ENCODE measurements around the gene RNFT2.

Gene RNFT2

GRCh38 chr12:116835484-116835883 lies 97.4 kb downstream of the RNFT2 start:
- no peak overlapping the region for H3K4me3 ChIP-seq (ENCODE audit: low read length)
- TF ChIP-seq ZNF274 (IDR thresholded peaks at IDR 0.05; ENCODE audit: low read depth, low read length) = no peak

GRCh38 chr12:116837097-116837496 lies 99.0 kb downstream of the RNFT2 start:
- TF ChIP-seq ZNF274 (IDR thresholded peaks at IDR 0.05; ENCODE audit: low read depth, low read length) = no peak

GRCh38 chr12:116838365-116838764 lies 100.2 kb downstream of the RNFT2 start:
- no peak overlapping the region for H3K4me3 ChIP-seq (ENCODE audit: low read length)
- no peak for TF ChIP-seq ZNF274 (IDR thresholded peaks at IDR 0.05; ENCODE audit: low read depth, low read length)

More at GRCh38 chr12:116837097-116837496, 99.0 kb downstream of the RNFT2 start:
- no peak overlapping the region for H3K4me3 ChIP-seq (ENCODE audit: low read length)

GRCh38 chr12:116839287-116839830 lies 101.2 kb downstream of the RNFT2 start:
- no peak for TF ChIP-seq ZNF274 (IDR thresholded peaks at IDR 0.05; ENCODE audit: low read depth, low read length)
- no peak overlapping the region for H3K4me3 ChIP-seq (ENCODE audit: low read length)

DNA sequence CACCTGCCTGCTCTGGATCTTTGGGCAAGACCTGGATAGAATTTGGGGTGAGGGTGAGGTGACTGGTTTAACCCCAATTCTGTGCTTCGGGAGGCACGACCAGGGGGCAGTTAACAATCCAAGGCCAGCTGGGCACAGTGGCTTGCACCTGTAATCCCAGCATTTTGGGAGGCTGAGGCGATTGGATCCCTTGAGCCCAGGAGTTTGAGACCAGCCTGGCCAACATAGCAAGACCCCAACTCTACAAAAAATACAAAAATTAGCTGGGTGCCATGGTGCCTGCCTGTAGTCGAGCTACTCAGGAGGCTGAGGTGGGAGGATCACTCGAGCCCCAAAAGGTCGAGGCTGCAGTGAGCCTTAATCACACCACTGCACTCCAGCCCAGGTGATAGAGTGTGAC lies 105.0 kb downstream of the RNFT2 start:
- H3K4me3 ChIP-seq (ENCODE audit: low read length) = no peak overlapping the region

GRCh38 chr12:116849216-116849615 lies 111.1 kb downstream of the RNFT2 start:
- TF ChIP-seq ZNF274 (IDR thresholded peaks at IDR 0.05; ENCODE audit: low read depth, low read length) = no peak
- H3K4me3 ChIP-seq (ENCODE audit: low read length) = no peak overlapping the region

More for the DNA sequence above, 105.0 kb downstream of the RNFT2 start:
- no peak for TF ChIP-seq ZNF274 (IDR thresholded peaks at IDR 0.05; ENCODE audit: low read depth, low read length)

- no peak for TF ChIP-seq ZNF274 (IDR thresholded peaks at IDR 0.05; ENCODE audit: low read depth, low read length)
- H3K4me3 ChIP-seq (ENCODE audit: low read length) = no peak overlapping the region
Observed at GRCh38 chr12:116852303-116852702, 114.2 kb downstream of the RNFT2 start.

GRCh38 chr12:116853507-116853906 lies 115.4 kb downstream of the RNFT2 start:
- H3K4me3 ChIP-seq (ENCODE audit: low read length) = no peak overlapping the region
- no peak for TF ChIP-seq ZNF274 (IDR thresholded peaks at IDR 0.05; ENCODE audit: low read depth, low read length)

GRCh38 chr12:116855744-116856470 lies 117.8 kb downstream of the RNFT2 start:
- no peak overlapping the region for H3K4me3 ChIP-seq (ENCODE audit: low read length)

GRCh38 chr12:116856729-116857128 lies 118.6 kb downstream of the RNFT2 start:
- no peak for TF ChIP-seq ZNF274 (IDR thresholded peaks at IDR 0.05; ENCODE audit: low read depth, low read length)
- H3K4me3 ChIP-seq (ENCODE audit: low read length) = no peak overlapping the region

More at GRCh38 chr12:116855744-116856470, 117.8 kb downstream of the RNFT2 start:
- no peak for TF ChIP-seq ZNF274 (IDR thresholded peaks at IDR 0.05; ENCODE audit: low read depth, low read length)

DNA sequence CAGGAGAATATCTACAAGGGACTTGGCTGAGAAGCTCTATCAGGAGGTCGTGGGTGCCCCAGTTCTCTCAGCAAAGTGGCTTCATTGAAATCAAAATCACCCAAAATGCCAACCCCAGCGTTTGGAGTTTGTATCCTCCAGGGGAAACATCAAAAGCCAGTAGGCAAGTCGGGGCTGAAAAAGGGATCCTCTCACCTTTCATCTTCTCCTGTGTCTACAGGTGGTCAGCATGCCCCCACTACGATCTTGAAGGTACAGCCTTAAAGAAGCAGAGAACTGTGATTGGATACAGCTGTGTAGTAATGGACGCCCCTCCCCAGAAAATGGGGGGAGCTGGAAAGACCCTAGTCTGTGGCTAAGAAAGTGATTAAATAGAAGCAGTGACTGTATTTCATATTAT lies 121.0 kb downstream of the RNFT2 start:
- no peak for TF ChIP-seq ZNF274 (IDR thresholded peaks at IDR 0.05; ENCODE audit: low read depth, low read length)
- H3K4me3 ChIP-seq (ENCODE audit: low read length) = no peak overlapping the region

DNA sequence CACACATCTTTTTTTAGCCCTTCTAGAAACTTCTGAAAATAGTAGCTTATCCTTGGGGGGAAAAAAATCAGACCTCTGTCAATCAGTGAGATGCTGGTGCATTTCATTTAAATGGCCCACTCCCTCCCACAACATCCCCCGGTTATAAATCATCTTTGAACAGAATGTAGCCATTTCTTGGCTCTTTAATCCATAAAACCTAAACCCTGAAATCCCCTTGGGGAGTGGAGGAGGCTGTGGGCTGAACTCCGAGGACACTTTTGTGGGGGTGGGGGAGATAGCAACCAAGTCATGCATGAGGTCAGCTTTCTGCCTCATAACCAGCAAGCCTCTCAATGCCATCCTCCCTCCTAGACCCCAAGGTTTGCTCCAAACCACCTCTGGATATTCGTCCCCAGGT lies 122.1 kb downstream of the RNFT2 start:
- TF ChIP-seq ZNF274 (IDR thresholded peaks at IDR 0.05; ENCODE audit: low read depth, low read length) = no peak
- H3K4me3 ChIP-seq (ENCODE audit: low read length) = no peak overlapping the region

DNA sequence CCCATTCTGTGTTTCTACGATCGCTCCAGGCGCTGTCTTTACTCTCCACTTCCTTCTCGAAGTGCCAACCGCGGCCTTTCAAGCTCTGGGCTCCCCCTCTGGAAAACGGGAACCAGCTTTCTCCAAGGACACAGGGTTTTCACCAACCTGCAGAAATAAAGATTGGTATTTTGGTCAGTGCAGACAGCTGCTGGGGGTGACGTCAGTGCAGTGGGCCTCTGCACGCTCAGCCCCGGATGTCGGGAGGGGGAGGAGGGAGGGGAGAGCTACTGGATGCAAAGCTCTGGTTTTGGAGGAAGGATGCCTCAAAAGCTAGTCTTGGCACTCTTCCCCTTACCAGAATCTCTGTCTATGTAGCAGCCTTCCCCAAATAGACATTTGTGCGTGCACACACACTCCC lies 123.2 kb downstream of the RNFT2 start:
- TF ChIP-seq ZNF274 (IDR thresholded peaks at IDR 0.05; ENCODE audit: low read depth, low read length) = no peak
- peak overlapping the region; percentile 45; the same call in 1 of the 2 replicates for H3K4me3 ChIP-seq (ENCODE audit: low read length)

- TF ChIP-seq ZNF274 (IDR thresholded peaks at IDR 0.05; ENCODE audit: low read depth, low read length) = no peak
- no peak overlapping the region for H3K4me3 ChIP-seq (ENCODE audit: low read length)
Observed at GRCh38 chr12:116862167-116862566, 124.1 kb downstream of the RNFT2 start.

GRCh38 chr12:116863275-116863767 lies 125.2 kb downstream of the RNFT2 start:
- no peak for TF ChIP-seq ZNF274 (IDR thresholded peaks at IDR 0.05; ENCODE audit: low read depth, low read length)
- H3K4me3 ChIP-seq (ENCODE audit: low read length) = no peak overlapping the region

All from GM08714 (cell line).